GM08714 (cell line): ENCODE results near the gene PFDN5.
"Not testable (repeated sequence)": the region's sequence is repeated elsewhere in the genome, so short reads cannot be mapped to it uniquely, and the experiment has no call there.

Experiments
- H3K4me3 ChIP-seq: fragments of 200-500 bp; sonication (Bioruptor generic); 2 replicates; pipeline ENCODE4 v1.5.1; 2014; ENCODE audit warnings: mild to moderate bottlenecking, low read length, inconsistent platforms
- ZNF274 ChIP-seq: IDR thresholded peaks from 2 replicates; pipeline ENCODE4 v1.6.1; 2012; ENCODE audit warnings: mild to moderate bottlenecking, low read depth, low read length

PFDN5 gene

DNA sequence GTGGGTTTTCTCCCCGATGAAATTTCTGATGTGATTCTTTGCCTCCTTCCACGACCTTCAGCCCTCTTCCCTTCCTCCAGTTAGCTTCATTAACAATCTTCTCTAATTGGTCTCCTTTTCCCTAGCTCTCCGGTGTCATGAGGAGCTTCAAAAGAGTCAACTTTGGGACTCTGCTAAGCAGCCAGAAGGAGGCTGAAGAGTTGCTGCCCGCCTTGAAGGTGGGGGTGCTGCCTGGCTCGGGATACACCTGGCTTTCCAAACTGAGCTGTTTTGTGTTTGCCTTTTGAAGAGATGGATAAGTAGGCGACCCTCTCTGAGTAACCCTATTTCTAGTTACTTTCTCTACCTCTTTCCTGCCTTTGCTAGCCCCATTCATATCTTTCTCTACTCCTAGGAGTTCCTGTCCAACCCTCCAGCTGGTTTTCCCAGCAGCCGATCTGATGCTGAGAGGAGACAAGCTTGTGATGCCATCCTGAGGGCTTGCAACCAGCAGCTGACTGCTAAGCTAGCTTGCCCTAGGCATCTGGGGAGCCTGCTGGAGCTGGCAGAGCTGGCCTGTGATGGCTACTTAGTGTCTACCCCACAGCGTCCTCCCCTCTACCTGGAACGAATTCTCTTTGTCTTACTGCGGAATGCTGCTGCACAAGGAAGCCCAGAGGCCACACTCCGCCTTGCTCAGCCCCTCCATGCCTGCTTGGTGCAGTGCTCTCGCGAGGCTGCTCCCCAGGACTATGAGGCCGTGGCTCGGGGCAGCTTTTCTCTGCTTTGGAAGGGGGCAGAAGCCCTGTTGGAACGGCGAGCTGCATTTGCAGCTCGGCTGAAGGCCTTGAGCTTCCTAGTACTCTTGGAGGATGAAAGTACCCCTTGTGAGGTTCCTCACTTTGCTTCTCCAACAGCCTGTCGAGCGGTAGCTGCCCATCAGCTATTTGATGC is 26.4 kb upstream of the PFDN5 start:
- peak overlapping the region; percentile 67 for H3K4me3 ChIP-seq
- TF ChIP-seq ZNF274, result no peak

DNA sequence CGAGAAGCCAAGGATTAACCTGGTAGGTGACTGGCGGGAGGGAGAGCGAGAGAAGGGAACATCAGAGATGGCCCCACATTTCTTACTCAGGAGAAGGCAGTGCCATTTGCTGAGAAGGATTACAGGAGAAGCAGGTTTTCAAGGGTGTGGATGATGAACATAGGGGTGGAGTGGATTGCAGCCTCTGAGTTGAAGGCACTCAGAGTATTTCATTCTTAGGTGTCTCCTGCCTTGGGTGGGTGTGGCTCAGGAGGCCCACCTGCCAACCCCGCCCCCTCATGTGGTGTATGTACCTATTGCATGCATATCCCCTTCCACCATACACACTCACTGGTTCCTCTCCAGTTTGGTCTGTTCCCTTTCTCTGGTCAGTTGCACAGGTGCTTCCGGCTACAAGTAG is 20.9 kb upstream of the PFDN5 start:
- H3K4me3 ChIP-seq, result no peak overlapping the region
- TF ChIP-seq ZNF274, result no peak

DNA sequence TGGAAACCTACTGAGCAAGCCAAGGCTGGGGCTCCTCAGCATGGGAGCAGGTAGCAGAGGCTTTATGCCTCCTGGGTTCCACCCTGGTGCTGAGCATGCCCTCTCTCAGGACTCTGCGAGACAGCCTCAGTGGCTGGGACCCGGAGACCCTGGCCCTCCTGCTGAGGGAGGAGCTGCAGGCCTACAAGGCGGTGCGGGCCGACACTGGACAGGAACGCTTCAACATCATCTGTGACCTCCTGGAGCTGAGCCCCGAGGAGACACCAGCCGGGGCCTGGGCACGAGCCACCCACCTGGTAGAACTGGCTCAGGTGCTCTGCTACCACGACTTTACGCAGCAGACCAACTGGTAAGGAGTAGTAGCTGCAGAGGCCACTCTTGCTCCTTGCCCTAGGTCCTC is 18.8 kb upstream of the PFDN5 start:
- no peak for TF ChIP-seq ZNF274
- H3K4me3 ChIP-seq, result no peak overlapping the region

DNA sequence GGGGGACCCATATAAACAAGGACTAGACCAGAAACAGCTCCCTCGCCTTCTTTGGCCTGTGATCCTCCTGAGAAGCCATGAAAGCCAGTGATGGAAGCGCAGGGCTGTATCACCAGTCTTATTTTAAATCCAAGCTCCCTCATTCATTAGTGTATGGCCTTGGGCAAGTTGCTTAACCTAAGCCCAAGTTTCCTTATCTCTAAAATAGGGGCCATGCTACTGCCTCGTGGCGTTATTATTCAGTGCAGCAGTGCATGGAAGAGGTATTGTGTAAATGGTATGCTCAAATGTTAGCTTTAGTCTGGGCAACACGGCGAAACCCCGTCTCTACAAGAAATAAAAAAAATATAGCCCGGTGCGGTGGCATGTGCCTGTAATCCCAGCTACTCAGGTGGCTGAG is 17.4 kb upstream of the PFDN5 start:
- TF ChIP-seq ZNF274, result no peak
- no peak overlapping the region for H3K4me3 ChIP-seq

DNA sequence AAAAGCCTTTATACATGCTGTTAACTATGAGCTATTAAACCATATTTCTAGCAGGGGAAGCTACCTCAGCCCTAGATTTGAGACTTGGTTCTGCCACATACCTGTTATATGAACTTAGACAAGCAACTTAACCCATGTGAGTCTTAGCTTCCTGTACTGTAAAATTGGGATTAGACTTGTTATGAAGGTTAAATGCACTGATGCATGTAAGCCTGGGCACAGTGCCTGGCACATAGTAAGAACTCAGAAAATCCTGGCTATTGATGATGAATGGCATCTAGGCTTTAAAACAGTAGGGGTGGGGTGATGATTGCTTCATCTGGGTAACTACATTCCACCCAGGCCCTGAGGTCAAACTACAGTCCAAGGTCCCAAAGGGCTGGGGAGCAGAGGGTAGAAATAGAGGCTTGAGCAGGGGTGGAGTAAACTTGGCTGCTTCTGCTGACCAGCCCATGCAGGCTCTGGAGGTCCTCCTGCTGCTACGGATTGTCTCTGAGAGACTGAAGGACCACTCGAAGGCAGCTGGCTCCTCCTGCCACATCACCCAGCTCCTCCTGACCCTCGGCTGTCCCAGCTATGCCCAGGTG is 16.0 kb upstream of the PFDN5 start:
- H3K4me3 ChIP-seq, result no peak overlapping the region
- TF ChIP-seq ZNF274, result no peak

DNA sequence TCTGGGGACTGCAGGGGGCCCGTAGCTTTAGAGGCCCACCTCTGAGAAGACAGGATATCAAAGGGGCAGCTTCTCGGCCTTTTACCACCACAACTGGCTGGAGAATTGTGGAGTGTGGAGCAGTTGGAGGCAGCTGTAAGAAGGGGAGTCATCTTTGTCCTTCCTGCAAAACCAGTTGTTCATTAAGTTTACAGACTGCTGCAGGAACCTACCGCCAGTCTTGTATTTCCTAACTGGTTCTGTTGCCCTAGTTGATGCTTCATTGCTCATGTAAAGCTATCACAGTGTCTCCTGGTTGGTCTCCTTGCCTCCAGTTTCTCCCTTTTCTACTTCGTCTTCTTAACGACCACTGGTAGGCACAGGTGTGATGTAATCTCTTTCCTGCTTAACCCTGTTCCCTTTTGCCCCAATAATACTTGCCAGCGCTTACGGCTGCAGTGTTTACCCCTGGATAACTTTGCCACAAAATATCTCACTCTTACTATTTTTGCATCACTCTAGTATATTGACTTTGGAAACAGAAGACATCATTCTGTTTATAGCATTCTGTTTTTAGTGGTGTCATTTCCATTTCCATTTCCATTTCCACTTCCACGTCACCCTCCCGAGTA is 15.3 kb upstream of the PFDN5 start:
- no peak overlapping the region for H3K4me3 ChIP-seq
- no peak for TF ChIP-seq ZNF274

DNA sequence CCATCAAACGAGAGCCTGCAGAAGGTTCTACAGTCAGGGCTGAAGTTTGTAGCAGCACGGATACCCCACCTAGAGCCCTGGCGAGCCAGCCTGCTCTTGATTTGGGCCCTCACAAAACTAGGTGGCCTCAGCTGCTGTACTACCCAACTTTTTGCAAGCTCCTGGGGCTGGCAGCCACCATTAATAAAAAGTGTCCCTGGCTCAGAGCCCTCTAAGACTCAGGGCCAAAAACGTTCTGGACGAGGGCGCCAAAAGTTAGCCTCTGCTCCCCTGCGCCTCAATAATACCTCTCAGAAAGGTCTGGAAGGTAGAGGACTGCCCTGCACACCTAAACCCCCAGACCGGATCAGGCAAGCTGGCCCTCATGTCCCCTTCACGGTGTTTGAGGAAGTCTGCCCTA is 8.9 kb upstream of the PFDN5 start:
- H3K4me3 ChIP-seq, result no peak overlapping the region
- no peak for TF ChIP-seq ZNF274

DNA sequence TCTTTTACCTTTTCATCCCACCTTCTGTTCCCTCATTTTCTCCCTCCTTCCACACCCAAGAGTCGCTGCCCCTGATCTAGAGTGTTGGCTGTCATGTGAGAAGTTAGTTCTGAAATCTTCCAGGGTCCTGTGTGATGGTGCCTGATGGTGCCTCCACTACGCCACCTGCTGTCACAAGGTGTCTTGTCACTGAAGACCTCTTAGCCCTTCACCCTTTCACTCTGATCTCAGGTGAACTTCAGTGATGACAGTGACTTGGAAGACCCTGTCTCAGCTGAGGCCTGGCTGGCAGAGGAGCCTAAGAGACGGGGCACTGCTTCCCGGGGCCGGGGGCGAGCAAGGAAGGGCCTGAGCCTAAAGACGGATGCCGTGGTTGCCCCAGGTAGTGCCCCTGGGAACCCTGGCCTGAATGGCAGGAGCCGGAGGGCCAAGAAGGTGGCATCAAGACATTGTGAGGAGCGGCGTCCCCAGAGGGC is 7.6 kb upstream of the PFDN5 start:
- H3K4me3 ChIP-seq, result no peak overlapping the region
- TF ChIP-seq ZNF274, result no peak

DNA sequence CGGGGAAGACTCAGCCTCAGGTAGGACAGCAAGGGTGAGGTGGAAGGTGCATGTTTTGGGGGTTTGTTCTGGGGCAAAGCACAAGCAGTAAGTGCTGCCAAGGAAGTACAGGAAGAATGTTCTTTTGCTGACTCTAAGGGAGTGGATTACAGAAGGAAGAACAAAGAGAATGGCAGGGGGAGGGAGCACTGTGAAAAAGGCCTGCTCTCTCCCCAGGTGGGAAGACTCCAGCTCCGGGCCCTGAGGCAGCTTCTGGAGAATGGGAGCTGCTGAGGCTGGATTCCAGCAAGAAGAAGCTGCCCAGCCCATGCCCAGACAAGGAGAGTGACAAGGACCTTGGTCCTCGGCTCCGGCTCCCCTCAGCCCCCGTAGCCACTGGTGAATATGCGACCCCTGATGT is 7.0 kb upstream of the PFDN5 start:
- H3K4me3 ChIP-seq, result no peak overlapping the region
- no peak for TF ChIP-seq ZNF274

DNA sequence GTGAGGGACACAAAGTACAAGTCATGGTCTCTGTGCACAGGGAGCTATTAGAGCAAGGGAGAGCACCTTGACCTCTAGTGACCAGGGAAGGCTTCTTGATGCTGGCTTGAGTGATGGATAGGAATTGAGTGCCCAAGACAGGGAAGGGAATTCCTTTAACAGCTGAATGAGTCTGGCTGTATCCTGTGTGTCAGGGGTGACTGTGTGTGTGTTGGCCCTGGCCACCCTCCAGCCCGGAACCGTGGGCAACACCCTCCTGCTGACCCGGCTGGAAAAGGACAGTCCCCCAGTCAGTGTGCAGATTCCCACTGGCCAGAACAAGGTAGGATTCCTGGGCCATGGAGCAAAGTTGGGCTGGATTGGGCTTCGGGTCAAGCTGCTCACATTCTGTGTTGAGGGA is 5.5 kb upstream of the PFDN5 start:
- no peak overlapping the region for H3K4me3 ChIP-seq

DNA sequence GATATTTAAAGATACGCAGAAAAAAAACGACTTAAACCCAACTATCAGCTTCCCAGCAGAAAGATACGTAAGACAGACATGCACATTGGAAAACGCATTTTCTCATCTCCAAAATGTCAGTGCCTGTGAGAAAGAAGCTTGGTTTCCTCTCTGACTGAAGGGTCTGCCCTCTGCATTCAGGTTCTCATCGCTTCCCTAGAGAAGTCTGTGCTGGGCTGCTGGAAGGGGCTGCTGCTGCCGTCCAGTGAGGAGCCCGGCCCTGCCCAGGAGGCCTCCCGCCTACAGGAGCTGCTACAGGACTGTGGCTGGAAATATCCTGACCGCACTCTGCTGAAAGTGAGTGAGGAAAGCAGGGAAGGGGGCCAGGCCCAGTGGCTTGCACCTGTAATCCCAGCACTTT is 4.7 kb upstream of the PFDN5 start:
- H3K4me3 ChIP-seq, result no peak overlapping the region
- no peak for TF ChIP-seq ZNF274

More for the DNA sequence above, 5.5 kb upstream of the PFDN5 start:
- TF ChIP-seq ZNF274, result no peak

DNA sequence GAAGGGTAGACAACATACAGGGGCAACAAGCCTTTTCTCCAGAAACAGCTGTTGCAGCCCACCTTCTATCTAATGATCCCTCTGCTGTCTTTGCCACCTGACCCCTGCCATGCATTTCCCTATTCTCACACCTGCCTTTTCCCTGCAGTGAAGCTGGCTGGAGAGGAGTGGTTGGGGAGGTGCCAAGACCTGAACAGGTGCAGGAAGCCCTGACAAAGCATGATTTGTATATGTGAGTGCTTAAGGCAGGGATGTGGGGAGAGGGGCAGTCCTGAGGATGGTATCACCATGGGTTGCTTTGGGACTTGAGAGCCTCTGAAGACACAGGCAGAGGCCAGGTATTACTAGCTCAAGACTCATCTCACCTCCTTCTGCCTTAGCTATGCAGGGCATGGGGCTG is 2.9 kb upstream of the PFDN5 start:
- H3K4me3 ChIP-seq, result no peak overlapping the region
- TF ChIP-seq ZNF274, result no peak

DNA sequence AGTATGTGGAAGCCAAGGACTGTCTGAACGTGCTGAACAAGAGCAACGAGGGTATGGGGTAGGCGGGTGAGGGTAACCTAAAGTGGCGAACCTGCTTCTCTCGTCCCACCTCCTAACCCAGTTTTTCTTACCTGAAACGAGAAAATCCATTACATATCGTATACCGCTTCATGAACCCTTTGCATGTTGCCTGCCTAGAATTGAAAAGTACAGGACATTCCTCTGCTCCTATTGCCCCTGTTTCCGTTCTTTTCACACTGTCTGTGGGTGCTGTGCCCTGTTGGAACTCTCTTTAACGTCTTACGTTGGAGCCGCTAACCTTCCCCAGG is 513 bp downstream of the PFDN5 start:
- H3K4me3 ChIP-seq, result peak overlapping the region; percentile 96
- no peak for TF ChIP-seq ZNF274

DNA sequence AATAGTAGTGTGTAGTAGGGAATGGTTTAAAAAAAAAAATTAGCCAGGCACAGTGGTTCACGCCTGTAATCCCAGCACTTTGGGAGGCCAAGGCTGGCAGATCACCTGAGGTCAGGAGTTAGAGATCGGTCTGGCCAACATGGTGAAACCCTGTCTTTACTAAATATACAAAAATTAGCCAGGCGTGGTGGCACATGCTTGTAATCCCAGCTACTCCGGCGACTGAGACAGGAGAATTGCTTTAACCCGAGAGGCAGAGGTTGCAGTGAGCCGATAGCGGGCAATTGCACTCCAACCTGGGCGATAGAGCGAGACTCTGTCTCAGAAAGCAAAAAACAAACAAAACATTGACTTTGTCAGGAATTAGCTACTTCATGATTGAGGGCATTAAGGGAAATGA is 1.8 kb downstream of the PFDN5 start:
- H3K4me3 ChIP-seq, result not testable (repeated sequence)

DNA sequence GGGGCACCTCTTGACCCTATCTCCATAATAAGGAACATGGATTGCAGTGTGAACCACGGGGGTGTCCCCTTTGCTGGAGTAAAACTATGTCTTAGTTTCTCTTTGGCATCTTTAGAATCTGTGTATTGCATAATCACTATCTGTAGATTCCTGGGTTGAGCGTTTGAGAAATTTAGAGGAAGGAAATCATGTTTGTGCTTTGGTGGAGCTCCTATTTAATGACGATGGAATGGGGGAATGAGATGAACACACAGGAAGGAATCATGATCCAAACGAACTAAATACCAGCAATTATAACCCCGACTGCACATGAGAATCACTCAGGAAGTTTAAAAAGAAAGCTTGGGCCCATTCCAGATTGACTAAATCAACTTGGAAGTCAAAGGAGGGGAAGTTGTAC is 2.8 kb downstream of the PFDN5 start:
- no peak overlapping the region for H3K4me3 ChIP-seq

More for the DNA sequence above, 2.8 kb downstream of the PFDN5 start:
- no peak for TF ChIP-seq ZNF274
